GM06990 (cell line): Measurements from ENCODE around the gene CACNA1E.

ENCODE experiments used
- DNase-seq: peaks from one replicate; pipeline ENCODE4 v3.0.0-alpha.2; 2011; ENCODE audit not compliant: insufficient read length; ENCODE audit errors: extremely low read depth
- H3K27me3 ChIP-seq: replicated peaks from 2 replicates; pipeline ENCODE4 v1.6.0; 2011; ENCODE audit warnings: low read length; ENCODE audit not compliant: control insufficient read depth, insufficient read depth
- H3K36me3 ChIP-seq: 2 replicates; pipeline ENCODE4 v1.5.1; 2011; ENCODE audit warnings: low read length; ENCODE audit not compliant: control insufficient read depth, insufficient read depth
- H3K4me3 ChIP-seq: replicated peaks from 2 replicates; pipeline ENCODE4 v1.5.1; 2011; ENCODE audit warnings: low read depth, mild to moderate bottlenecking, control low read depth, low read length
- TF ChIP-seq, protein P1 (sequence below): IDR thresholded peaks from 2 replicates; pipeline ENCODE4 v1.5.1; 2011; ENCODE audit warnings: low read length, control low read depth, mild to moderate bottlenecking, inconsistent platforms; ENCODE audit not compliant: insufficient read depth, poor library complexity, severe bottlenecking

CACNA1E gene

DNA sequence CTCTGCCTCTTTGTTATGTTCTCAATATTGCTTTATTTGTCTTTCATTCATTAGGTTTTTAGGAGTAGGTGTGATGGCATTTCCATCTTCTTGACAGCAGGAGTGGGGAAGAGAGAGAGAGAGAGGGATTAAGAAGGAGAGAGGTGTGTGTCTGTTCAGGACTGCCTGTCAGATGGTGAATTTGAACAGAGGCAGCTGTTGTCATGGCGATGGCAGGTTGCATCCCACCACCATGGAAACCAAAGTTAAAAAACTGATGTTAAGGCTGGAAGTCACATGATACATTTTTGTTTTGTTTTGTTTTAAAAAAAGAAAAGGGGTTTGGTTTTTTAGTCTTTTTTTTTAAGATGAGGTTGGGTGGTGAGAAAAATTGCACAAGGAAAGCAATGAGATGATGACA, 18.3 kb downstream of the CACNA1E start:
- no peaks in the 10 kb centered on the region for H3K27me3 ChIP-seq
- H3K4me3 ChIP-seq: no peak overlapping the region
- no peak for DNase-seq
- H3K36me3 ChIP-seq: no peaks in the 10 kb centered on the region
- TF ChIP-seq, protein P1, sequence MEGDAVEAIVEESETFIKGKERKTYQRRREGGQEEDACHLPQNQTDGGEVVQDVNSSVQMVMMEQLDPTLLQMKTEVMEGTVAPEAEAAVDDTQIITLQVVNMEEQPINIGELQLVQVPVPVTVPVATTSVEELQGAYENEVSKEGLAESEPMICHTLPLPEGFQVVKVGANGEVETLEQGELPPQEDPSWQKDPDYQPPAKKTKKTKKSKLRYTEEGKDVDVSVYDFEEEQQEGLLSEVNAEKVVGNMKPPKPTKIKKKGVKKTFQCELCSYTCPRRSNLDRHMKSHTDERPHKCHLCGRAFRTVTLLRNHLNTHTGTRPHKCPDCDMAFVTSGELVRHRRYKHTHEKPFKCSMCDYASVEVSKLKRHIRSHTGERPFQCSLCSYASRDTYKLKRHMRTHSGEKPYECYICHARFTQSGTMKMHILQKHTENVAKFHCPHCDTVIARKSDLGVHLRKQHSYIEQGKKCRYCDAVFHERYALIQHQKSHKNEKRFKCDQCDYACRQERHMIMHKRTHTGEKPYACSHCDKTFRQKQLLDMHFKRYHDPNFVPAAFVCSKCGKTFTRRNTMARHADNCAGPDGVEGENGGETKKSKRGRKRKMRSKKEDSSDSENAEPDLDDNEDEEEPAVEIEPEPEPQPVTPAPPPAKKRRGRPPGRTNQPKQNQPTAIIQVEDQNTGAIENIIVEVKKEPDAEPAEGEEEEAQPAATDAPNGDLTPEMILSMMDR: no peak

DNA sequence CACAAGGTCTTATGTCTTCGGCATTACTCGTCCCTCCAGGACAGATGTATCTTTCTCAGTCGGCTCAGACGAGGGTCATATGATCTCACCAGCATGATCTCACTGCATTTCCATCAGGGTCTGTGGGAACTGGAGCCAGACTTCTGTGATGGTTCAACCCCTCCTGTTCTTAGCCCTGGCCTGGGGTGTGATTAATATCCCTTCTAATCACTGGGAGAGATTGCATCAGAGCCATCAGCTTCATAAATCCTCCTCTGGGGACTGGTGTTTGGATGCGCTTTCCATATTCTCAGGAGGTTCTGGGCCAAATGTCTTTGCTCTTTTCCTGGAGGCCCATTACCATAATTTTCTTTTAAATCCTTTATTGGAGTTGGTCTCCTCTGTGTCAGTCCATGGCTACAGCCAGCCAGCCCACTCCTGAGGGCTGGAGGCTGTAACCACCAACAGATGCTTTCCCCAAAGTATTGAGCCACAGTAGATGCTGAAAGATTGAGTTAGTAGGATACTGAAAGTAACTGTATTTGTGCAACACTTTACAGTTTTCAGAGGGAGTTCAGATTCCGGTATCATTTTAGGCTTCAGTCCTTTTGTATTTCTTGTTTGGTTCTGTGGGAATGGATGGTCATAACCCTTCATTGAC, 20.0 kb downstream of the CACNA1E start:
- TF ChIP-seq, protein P1: no peak
- H3K27me3 ChIP-seq: no peaks in the 10 kb centered on the region
- no peak overlapping the region for H3K4me3 ChIP-seq
- DNase-seq: no peak
- H3K36me3 ChIP-seq: no peaks in the 10 kb centered on the region

DNA sequence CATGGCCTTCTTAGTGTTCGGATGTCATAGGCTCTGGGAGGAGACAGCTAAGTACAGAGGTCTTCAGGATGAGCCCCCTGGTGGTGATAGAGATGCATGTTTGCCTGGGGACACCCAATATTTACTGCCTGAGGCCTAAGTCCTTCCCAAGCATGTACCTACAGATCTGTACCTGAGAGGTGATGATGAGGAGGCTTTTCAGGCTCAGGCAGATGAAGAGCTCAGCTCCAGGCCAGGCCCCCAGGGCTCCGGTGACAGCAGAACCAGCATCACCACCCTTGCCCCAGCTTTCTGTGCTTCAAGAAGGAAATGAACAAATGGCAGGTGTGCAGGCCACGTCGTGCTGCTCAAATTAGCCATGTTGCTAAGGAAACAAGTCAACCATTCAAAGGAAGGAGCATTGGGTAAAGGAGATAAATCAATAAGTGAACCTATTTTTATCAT, 21.1 kb downstream of the CACNA1E start:
- H3K4me3 ChIP-seq: no peak overlapping the region; the same call in 1 of the 2 replicates
- TF ChIP-seq, protein P1: peak; percentile 71
- no peaks in the 10 kb centered on the region for H3K27me3 ChIP-seq
- no peaks in the 10 kb centered on the region for H3K36me3 ChIP-seq
- DNase-seq: peak; percentile 84

DNA sequence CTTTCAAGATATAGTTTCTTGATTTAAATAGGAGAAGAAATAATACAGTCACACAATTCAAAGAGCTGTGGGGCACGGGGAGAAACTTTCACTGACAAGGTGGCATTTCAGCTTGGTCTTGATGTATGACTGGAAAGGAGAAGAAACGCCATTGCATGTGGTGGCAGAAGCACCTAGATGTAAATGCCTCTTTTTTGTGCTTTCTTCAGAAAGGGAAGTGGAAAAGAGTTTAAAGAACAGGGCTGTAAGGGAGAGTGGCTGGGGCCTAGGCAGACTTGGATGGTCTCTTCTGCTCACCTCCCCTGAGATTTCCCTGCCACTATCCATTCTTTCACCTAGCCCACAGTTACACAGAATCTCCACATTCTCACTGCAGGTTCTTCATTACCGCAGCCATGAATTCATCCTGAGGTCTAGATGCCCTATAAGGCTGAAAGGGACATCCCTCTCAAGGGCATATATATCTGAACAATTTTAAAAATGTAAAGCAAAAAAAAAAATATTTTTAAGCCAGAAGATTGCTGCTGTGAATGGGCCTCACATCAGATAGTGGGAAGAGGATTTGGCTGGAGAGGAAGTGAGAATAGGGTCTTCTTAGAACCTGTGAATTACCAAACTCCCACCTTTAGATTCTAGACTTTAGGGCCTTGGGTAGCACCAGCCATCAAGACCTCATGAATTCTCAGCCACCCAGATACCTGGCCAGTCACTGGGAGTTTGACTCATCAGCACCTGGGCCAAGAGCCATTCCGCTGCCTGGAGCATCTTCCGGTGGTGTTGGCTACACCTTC, 23.4 kb downstream of the CACNA1E start:
- DNase-seq: no peak
- H3K4me3 ChIP-seq: no peak overlapping the region
- no peaks in the 10 kb centered on the region for H3K27me3 ChIP-seq
- TF ChIP-seq, protein P1: no peak
- H3K36me3 ChIP-seq: no peaks in the 10 kb centered on the region

DNA sequence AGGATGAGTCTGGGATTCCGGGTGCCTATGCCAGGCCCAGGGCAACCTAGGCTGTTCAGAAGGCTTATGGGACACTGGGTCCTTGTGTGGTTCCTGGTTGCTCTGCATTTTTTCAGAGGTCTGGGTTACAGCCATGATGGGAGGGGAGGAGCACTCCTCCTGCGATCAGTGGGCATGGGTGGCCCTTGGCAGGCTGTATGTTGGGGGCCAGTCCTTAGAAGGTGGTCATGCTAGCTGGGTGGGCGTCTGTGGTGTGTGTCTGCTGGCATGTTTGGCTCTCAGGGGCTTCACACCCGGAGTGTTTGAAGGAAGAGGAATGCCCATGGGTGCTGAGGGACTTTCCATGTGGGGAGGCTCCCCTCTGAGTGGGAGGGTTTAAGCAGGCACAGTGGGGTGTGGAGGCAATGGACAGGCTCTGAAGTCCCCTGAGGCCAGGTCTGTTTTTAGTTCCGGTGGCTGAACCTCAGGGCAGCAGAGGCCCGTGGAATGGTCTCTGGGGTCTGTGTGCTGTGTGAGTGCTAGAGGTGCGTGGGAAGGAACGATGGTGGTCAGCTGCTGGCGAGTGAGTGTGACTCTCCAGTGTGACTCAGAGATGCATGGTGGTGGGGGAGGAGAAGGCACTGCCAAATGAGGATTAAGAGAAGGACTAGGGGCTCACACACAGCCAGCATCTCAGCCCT, 25.3 kb downstream of the CACNA1E start:
- TF ChIP-seq, protein P1: no peak
- H3K27me3 ChIP-seq: no peaks in the 10 kb centered on the region
- H3K36me3 ChIP-seq: no peaks in the 10 kb centered on the region
- DNase-seq: peak; percentile 55
- no peak overlapping the region for H3K4me3 ChIP-seq
